GM21360 (cell line): ENCODE measurements around the gene SLC19A1.
A peak's percentile ranks its signal among the peaks of the same experiment; 100 is the strongest.

ENCODE experiments used
- ATAC-seq: cut with Tn5 transposase; IDR thresholded peaks from one replicate; pipeline ENCODE4 v1.9.1; 2021; ENCODE audit warnings: mild to moderate bottlenecking, moderate library complexity; ENCODE audit not compliant: unreplicated experiment

SLC19A1 gene

GRCh38 chr21:45558044-45558721, 15.9 kb upstream of the SLC19A1 start:
- no peak for ATAC-seq

DNA sequence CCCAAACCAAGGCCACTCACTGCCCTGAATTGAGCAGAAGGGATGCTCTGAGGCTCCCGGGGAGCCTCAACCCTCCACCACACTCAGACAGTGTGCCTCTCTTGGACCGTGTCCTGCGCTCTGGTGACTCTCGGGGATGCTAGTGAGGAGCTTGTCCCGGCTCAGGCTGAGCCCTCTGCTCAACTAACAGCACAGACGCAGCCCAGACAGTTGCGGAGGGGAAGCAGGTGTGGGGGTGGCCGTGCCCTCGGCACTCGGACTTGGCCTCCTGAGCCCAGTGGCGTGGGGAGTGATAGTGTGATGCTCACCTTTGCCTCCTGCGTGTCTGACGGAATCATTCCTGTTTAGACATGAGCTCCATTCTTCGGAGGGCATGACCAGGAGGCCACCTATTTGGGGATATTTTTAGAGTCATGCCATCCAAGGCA, 15.4 kb upstream of the SLC19A1 start:
- ATAC-seq: no peak

DNA sequence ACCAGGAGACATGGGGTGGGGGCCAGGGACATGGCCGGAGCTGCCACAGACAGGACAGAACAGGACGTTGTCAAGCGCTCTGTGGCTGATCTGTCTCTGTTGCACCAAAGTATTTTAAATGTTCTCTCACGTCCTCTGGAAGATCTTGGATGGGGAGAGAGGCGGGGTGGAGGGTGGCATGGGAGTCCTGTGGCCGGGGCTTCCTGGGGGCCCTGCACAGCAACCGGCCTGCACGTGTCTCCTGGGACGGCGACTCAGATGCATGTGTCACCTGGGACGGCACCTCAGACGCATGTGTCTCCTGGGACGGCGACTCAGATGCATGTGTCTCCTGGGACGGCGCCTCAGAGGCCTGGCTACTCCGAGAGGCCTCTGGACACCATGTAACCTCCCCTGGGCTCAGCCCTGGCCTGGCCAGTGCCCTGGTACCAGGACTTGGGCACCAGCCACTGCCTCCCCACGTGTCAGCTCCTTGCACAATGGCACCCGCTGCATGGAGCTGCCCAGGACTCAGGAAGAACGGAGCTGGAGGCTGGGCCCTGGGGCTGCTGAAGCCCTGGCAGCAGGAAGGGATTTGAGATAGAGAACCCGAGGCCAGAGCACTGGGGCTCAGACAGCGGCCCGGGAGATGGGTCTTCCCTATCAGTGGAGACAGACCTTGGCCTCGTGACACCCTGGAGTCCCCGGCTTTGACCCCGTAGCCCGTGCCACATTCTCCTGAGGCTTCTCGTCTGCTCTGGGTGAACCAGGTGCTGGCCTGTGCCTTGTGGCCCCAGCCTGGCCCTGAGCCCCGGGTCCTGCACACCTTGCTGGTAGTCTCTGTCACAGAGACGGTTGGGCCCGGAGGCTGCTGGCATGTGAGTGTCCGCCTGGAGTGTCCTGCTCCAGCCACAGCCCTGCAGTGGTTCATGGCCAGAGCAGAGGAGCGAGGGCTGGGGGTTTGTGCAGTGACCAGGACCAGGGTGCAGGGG, 14.7 kb upstream of the SLC19A1 start:
- ATAC-seq: no peak

DNA sequence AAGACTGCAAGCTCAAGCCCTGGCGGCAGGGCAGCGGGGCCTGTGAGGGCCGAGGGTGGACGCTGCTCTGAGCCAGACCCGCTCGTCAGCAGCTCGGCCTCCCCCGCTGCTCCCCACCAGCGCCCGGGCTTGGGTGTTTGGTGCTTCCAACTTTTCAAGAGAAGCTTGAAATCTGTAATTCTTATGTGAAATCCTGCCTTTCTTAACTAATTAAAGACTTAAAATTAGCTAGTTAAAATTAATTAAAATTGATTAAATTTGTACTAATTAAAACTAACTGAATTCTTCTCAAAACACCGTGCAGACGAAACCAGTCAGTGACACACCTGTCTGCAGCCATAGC, 14.0 kb upstream of the SLC19A1 start:
- ATAC-seq: no peak

DNA sequence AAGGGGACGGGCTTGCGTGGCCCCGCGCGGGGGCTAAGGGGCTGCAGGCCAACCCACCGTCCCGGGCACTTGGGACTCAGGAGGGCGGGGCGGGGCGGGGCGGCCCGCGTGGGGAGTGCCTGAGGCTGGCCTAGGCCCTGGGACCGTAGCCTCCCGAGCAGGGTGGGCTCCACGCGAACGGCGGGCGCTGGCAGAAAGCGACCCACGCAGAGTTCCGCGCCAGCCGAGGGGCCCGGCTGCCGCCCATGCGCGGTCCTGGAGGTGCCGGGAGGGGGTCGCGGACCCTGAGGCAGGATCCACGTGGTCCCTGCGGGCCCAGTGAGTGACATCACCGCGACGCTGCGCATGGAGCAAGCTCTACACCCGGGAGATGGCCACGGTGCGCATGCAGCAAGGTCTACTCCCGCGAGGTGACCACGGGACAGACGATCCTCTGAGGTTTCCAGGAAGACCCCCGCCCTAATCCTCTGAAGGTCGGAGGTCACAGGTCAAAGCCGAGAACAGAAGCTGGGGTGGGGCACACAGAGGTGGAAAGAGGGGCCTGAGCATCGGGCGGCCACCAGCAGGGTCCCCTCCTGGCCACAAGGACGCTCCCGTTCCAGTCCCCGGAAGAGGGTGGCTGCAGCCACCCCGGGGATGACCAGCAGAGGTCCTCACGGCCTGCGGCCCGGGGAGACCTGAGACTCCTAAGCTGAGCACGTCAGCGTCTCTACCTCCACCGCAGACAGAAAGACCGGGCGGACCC, 13.5 kb upstream of the SLC19A1 start:
- ATAC-seq: peak; percentile 64

DNA sequence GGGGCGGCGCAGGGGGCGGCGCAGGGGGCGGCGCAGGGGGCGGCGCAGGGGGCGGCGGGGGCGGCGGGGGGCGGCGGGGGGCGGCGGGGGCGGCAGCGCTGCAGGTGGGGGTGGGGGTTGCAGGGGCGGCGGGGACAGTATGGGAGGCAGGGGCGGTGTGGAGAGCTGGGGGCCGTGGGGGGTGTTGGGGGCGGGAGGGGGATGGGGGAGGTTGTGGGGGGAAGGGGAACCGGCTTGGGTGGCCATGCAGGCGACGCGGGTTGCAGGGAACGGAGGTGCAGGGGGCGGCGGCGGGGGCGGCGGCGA, 13.0 kb upstream of the SLC19A1 start:
- no peak for ATAC-seq

GRCh38 chr21:45554477-45555175, 12.4 kb upstream of the SLC19A1 start:
- no peak for ATAC-seq

DNA sequence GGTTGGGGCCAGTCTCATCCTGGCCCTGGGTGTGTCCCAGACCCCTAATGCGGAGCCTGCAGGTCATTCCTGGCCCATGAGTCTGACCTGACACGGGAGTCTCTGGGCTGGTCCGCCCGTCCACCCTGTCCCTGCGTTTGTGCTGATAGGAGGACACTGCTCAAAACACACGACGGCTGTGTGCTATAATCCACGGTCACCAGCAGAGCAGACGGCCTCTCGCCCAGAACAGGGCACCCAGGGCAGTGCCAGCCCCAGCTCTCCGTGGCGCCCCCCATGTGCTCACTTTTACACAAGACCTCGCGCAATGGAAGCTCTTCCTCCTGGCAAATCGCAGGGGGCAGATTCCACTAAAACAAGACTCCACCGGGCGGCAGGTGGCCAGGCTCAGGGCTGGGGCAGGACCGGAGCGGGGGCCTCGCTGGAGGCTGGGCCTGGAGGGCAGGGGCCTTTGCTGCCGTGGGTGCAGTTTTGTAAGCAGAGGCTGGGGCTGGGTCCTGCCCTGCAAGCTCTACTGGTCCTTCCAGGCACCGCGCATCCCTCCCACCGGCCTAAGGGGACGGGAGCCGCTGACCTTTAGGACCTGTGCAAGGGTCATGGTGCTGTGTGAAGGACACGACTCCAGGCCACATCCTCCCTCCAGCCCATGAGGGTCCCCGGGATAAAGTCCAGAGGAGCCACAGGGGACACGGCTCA, 10.6 kb upstream of the SLC19A1 start:
- no peak for ATAC-seq

DNA sequence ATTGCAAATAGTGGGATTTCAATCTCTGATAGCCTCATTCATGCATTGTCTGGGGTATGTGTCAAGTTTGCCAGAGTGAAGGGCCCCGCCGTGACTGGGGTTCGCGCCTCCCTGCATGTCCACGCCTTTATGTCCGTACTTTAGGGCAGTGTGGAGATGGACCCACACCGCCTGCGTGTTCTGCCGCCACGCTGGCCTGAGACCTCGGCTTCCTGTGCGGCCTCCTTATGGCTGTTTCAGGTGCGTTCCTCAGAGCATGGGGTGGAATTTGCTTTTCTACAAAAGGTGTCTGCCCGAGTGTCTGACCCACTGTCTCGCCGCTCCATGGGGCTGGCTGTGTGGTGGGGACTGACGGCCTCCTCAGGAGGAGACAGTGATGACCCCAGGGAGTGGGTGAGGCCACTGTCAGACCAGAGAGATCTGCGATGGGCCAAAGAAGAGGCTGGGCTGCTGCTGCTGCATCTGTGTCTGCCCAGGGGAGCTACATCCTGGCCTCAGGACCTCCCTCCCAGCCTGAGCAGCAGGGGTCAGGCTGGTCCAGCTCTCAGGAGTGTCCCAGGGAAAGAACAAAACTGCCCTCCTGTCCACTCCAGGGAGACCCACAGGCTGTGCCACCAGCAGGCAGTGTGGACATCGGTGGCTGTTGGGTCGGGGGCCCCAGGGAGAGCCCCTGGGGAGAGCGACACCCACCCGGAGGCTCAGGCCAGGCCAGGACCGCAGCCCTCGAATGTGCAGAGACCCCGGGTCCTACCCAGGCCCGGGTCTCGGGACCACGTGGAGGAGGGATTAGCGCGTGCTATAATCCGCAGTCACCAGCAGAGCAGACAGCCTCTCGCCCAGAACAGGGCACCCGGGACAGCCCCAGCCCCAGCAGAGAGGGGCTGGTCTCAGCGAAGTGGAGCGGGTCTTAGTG, 9.8 kb upstream of the SLC19A1 start:
- no peak for ATAC-seq

DNA sequence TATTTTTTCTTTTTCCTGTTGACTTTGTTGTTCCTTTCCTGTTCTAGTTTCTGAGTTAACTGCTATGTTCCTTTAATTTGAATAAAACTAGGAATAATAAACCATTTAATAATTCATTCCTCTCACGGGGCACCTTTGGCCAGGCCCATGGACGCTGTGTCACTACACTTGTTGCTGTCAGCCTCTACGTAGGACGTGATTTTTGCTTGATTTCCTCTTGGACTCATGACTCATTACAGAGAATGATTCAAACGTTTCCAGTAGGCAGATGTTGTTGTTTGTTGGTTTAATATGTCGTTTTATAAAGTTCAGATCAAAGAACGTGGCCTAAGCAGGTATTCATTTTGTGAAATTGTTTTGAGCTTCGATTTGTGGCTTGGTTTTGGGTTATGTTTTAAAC, 9.1 kb upstream of the SLC19A1 start:
- ATAC-seq: no peak

DNA sequence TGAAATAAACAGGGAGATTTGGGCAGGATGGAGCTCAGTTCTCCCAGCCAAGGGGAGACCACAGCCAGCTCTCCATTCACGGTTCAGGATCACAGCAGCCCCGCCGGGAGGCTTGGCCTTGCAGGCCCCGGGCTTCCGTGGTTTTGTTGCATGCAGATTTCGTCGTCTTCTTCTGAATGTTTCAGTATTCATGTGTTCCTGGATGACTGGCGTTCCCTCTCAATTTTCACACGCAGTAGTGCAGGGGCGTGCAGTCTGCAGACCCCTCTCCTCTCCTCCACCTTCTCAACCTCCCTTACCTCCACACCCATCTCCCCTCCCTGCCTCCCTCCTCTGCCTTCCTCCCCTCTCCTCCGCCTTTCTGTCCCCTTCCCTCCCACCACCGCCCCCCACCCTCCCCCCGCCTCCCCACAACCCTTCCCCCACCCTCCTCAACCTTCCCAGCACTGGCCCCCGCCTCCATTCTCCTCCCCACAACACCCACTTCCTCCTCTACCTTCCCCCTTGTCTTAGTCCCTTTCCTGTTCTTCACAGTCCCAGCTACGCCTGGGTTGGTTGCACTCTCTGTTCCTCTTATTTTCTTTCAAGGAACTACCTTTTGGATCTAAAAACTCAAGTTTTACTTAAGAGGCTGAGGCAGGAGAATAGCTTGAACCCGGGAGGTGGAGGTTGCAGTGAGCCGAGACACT, 8.4 kb upstream of the SLC19A1 start:
- no peak for ATAC-seq

- no peak for ATAC-seq
Observed at GRCh38 chr21:45549626-45550463, 7.6 kb upstream of the SLC19A1 start.

DNA sequence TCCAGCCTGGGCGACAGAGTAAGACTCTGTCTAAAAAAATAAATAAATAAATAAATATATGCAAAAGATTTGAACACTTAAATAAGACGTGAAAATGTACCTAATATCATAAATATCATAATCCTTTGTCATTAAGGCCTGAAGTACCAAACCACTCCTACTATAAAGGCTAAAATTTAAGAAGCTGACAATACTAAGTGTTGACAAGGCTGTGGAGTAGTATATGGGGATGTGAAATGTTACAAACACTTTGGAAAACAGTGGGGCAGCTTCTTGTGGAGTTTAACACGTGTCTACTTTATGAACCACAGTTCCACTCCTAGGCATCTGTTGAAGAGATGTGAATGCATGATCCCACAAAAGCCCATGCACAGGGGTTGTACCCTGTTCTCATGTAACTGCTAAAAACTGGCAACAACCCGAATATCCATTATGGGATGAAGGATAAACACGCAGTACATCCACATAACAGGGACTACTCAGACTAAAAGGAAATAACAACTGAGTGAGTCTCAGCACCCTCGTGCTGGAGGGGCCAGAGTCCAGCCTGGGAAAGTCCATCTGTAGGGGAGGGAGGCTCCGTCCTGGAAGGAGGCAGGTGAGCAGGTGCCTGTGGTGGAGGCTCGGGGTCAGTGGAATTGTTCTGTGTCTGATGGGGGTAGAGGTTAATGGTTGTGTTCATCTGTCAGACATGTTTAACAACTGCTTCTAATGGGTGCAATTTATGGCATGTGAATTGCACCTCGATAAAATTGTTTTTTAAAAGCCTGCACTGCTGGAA, 6.7 kb upstream of the SLC19A1 start:
- no peak for ATAC-seq

DNA sequence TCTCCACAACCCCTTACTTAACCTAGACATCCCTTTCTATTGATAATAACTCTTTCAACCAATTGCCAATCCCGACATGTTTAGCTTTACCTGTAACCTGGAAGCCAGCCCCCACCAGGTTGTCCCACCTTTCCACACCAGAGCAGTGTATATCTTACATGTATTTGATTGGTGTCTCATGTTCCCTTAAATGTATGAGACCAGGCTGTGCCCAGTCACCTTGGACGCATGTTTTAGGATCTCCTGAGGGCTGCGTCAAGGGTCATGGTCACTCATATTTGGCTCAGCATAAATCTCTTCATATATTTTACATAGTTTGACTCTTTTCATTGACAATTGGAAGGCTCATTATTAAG, 5.3 kb upstream of the SLC19A1 start:
- ATAC-seq: no peak

GRCh38 chr21:45546636-45547544, 4.7 kb upstream of the SLC19A1 start:
- no peak for ATAC-seq
